HG03108 (cell line): Measurements from ENCODE around the gene LRRC56.
A peak's percentile ranks its signal among the peaks of the same experiment; 100 is the strongest.

Experiments used
- ATAC-seq: cut with Tn5 transposase; IDR thresholded peaks from one replicate; pipeline ENCODE4 v1.9.1; 2021; ENCODE audit warnings: moderate library complexity; ENCODE audit not compliant: unreplicated experiment

Gene LRRC56, protein sequence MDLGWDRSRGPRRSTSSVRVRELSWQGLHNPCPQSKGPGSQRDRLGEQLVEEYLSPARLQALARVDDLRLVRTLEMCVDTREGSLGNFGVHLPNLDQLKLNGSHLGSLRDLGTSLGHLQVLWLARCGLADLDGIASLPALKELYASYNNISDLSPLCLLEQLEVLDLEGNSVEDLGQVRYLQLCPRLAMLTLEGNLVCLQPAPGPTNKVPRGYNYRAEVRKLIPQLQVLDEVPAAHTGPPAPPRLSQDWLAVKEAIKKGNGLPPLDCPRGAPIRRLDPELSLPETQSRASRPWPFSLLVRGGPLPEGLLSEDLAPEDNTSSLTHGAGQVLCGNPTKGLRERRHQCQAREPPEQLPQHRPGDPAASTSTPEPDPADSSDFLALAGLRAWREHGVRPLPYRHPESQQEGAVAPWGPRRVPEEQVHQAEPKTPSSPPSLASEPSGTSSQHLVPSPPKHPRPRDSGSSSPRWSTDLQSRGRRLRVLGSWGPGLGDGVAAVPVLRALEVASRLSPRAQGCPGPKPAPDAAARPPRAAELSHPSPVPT

DNA sequence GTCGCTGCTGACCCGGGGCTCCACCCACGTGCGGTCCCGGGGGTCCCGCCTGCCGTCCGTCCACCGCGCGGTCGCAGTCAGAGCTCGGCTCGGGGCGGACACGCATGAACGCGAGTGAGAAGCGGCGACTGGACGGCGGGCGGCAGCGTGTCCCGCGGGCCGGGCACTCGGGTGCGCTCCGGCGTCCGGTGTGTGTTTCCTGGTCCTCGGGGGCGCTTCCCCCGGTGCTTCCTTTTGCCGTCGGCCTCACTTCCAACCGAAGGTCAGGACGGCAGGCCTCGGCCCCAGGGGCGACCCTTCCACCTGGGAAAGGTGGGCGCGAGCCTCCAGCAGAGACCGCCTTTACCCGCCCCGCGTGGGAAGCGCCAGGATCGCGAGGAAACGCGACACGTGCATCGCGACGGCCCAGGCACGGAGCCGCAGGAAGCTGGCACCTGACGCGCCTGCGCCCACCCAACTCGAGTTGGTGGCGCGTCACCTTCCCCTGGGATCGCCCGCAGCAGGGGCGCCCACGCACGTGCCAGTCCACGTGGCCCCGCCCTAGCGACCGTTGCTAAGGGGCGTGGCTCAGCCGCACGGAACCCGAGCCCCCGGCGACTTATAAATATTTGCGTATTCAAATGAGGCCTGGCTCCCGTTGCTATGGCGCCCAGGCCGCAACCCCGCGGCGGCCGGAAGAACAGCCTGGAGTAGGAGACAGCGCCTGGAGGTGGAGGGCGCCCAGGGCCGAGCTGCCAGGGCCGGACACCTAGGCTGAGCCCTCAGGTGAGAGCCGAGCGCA lies at the start of gene LRRC56:
Gene LRRC56 (plus strand): TSS at position 687 of the 781 bp plus-strand sequence. CDS start 3,158 bp downstream, outside the sequence.
- ATAC-seq, result peak; percentile 35

DNA sequence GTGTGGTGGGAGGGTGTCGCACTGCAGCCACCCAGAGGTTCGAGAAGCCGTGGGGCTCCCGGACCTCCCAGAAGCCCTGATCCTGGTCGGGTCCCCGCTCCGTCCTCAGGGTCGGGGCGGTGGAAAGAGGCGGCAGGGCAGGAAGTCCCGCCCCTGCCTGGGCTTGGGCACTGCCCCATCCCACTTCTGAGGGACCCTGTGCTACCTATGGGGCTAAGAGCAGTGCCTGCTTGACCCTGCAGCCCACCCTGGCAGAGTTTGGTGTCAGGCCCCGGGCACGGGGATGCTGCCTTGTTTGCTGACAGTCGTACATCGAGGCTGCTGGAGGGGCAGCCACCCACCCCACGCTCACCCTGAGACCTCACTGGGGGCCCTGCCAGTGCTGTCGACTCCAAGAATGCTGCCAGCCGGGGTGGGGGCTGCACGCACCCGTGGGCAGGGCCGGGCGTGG lies 49.7 kb upstream of the LRRC56 start:
- ATAC-seq, result no peak

DNA sequence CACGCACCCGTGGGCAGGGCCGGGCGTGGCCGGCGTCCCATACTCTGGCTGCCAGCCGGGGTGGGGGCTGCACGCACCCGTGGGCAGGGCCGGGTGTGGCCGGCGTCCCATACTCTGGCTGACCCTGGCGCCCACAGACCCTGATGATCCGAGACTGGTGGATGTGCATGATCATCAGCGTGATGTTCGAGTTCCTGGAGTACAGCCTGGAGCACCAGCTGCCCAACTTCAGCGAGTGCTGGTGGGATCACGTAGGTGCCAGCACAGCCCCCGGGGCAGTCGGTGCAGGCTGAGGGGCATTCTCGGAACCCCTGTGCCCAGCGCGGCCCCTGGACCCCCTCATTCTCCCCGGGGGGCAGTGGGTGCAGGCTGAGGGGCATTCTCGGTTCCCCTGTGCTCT lies 49.3 kb upstream of the LRRC56 start:
- ATAC-seq, result no peak

DNA sequence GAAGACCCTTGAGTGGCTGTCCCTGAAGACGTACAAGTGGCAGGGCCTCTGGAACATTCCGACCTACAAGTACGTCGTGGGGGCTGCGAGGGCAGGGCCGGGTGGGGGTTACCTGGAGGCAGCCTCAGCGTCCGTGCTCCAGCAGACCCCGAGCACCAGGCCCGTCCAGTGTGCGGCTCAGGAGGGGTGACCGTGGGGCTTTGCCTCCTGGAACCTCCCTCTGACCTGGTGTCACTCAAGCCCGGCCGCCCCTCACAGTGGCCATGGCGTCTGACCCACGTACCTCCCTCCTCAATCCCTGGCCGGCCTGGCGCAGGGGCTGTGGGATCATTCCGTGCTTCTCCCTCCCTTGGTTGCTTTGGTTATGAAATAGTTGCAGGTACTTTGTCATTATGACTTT lies 48.7 kb upstream of the LRRC56 start:
- ATAC-seq, result no peak

DNA sequence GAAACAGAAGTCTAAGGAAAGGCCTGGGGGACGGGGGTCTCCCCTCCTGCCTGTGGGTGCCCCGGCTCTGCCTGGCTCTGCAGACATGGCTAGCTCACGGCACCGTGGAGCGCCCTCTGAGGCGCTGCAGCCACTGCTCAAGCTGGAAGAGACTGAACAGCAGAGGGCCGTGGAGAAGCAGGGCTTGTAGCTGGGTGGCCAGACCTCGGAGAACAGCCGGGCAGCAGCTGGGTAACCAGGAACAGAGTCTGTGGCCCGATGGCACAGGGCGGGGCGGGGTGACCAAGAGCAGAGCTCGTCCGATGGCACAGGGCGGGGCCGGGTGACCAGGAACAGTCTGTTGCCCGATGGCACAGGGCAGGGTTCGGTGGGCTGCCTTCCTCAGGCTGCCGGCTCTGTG lies 48.3 kb upstream of the LRRC56 start:
- ATAC-seq, result no peak

DNA sequence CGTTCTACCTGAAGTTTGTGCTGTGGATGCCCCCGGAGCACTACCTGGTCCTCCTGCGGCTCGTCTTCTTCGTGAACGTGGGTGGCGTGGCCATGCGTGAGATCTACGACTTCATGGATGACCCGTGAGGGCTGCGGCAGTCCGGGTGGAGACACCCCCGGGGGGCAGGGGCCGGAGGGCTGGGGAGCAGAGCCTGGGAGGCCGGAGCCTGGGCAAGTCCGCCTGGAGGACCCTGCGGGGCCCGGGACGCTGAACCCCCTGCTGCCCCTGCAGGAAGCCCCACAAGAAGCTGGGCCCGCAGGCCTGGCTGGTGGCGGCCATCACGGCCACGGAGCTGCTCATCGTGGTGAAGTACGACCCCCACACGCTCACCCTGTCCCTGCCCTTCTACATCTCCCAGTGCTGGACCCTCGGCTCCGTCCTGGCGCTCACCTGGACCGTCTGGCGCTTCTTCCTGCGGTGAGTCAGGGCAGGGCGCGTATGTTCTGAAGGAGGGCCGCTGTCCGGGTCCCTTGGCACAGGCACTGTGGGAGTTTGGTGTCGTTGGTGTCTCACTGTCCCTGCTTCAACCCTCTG lies 47.6 kb upstream of the LRRC56 start:
- ATAC-seq, result no peak

DNA sequence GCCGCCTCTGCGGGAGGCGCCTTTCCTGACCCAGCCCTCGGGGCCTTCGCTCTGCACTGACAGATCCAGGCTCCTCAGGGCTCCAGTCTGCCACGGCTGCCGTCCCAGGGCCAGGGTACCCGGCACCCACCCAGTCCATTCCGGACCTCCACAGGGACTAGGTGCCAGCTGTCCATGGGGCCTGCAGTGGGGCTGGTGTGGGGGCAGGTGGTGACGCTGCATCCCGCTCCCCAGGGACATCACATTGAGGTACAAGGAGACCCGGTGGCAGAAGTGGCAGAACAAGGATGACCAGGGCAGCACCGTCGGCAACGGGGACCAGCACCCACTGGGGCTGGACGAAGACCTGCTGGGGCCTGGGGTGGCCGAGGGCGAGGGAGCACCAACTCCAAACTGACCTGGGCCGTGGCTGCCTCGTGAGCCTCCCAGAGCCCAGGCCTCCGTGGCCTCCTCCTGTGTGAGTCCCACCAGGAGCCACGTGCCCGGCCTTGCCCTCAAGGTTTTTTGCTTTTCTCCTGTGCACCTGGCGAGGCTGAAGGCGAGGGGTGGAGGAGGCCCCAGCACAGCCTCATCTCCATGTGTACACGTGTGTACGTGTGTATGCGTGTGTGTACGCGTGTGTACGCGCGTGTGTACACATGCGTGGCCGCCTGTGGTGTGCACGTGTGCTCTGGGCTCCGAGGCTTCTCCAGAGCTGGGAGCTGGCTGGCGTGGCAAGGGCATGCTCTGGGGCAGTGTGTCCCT lies 47.0 kb upstream of the LRRC56 start:
- no peak for ATAC-seq

DNA sequence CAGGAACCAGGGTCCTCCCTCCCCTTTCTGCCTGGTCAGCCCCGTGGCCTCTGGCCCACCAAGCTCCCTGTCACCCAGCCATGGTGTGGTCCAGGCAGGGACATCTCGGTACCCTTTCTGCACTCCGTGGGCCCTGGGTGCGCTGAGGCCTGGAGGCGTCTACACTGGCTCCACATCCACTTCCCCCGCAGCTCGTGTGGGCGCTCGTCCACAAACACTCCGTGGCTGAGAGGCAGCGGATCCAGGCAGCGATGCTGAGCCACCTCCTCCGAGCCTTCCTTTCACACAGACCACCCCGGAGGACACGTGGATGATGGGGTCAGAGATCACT lies 46.4 kb upstream of the LRRC56 start:
- no peak for ATAC-seq

DNA sequence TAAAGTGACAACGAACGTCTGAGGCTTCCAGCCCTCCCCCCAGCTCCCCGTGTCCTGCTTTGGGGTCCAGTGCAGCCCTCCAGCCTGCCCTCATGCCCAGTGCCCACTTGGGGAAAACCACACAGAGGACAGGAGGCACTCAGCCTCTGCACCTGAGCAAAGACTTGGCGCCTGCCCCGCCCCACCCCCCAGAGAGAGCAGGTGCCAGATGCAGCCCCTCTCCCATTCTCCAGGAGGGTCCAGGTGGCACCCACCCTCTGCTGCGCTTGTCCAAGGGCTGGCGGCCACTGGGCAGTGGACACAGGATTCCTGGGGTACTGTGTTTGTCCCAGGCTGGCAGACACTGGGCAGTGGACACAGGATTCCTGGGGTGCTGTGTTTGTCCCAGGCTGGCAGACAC lies 46.0 kb upstream of the LRRC56 start:
- ATAC-seq, result no peak

DNA sequence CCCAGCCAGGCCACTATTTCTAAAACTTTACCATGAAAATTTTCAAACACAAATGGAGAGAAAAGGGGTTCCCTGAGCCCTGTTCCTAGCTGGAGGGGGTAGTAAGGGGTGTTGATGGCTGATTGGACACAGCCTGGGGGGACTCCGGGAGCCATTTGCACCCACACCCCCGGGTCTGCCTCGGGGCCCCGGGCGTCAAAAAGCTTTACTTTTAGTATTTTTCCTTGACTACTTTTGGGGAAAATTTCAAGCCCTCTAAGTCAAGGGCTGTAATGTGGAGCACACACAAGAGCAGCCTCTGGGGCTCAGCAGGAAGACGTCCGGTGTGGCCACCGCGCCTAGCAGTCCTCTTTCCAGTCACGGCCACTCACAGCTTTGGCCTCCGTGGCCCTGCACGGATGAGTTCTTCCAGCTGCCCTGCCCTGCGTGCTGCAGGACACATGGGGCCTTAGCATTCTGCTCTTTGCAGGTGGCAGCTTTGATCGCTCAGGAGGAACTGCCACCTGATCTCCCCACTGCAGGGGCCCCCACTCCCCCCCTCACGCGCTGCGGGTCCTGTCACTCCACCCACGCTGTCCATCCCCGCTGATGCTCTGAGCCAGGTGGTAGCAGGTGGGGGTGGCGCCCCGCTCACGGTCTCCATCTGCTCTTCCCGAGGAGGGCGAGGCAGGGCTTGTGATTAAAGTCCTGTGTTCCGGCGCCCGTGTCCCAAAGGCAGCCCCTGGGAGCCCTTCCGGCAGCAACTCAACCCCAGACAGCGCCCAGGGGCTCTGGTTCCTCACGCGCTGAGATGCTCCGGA lies 44.7 kb upstream of the LRRC56 start:
- ATAC-seq, result no peak

DNA sequence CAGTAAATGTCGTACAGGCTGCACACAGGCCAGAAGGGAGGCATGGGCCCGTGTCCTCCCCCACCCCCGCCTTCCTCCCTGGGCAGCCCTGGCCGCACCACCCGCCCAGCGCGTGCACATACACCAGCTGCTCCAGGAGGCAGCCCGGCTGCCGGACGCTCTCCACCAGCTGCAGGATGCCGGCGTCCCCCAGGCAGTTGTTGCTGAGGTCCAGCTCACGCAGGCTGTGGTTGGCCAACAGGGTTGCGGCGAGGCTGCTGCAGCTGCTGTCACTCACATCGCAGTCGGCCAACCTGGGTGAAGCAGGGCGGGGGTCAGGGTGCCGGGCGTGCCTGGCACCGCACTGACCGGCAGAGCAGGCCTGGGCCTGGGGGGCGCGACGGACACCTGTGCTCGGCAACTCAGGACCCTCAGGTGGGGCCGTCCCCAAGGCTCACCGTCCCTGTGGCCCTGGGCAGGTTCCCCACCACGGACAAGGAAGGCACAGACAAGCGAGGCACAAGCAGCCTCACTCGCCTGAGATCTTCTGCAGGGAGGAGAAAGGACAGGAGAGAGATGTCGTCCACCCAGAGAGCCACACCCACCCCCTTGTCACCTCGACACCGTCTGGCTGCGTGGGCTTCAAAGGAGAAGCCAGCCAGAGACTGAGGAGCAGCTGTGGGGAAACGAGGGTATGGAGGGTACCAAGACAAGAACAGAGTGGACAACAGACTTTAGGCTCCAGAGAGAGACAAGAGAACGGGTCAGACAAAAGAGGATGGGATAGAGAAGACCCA lies 42.4 kb upstream of the LRRC56 start:
- ATAC-seq, result no peak

DNA sequence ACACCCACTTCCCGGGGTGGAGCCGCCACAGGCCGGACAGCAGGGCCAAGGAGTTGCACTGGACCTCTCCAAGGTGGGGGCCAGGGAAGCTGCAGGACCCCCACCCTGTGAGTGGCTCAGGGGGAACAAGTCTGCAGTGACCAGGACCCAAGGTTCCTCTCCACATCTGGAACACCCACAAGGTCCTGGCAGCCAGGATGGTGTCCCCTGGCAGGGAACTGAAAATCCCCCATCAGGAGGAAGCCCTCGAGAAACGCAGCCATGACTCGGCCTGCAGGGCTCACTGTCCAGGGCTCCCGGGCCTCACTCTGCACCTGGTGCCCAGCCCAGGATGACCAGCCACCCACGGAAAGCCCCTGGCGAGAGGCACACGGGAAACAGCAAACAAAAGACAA lies 41.8 kb upstream of the LRRC56 start:
- no peak for ATAC-seq

DNA sequence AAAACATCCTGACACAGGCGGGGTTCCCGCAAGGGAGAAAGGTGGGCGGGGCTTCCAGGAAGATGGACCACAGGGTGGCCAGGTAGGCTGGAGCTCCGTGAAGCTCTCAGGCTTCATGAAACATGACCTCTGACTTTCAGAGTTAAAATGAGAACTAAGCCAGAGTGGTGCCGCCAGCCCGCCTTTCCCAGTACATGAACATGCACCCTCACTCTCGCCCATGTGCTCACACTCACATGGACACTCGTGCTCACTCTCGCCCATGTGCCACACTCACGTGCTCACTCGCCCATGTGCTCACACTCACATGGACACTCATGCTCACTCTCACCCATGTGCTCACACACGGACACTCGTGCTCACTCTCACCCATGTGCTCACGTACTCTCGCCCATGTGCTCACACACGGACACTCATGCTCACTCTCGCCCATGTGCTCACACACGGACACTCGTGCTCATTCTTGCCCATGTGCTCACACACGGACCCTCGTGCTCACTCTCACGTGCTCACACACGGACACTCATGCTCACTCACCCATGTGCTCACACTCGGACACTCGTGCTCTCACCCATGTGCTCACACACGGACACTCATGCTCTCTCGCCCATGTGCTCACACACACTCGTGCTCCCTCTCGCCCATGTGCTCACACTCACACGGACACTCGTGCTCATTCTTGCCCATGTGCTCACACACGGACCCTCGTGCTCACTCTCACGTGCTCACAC lies 40.3 kb upstream of the LRRC56 start:
- ATAC-seq, result no peak

DNA sequence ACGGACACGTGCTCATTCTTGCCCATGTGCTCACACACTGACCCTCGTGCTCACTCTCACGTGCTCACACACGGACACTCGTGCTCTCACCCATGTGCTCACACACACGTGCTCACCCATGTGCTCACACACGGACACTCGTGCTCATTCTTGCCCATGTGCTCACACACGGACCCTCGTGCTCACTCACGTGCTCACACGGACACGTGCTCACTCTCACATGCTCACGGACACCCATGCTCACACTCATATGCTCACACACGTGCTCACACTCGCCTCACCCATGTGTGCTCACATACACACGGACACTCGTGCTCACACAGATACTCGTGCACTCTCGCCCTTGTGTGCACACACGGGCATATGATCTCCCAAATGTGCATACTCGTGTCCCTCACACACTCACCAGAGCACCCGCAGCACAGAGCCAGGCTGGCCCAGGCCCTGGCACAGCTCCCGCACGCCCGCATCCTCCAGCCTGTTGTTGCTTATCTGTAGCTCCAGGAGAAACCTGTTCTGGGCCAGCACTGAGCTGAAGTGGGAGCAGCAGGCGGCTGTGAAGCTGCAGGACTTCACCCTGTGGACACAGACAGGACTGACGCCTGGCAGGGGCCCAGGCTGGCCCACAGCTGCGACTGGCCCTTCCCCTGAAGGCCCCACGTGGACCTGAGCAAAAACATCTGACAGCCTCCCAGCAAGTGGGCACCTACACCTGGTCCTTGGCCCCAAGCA lies 39.6 kb upstream of the LRRC56 start:
- no peak for ATAC-seq

DNA sequence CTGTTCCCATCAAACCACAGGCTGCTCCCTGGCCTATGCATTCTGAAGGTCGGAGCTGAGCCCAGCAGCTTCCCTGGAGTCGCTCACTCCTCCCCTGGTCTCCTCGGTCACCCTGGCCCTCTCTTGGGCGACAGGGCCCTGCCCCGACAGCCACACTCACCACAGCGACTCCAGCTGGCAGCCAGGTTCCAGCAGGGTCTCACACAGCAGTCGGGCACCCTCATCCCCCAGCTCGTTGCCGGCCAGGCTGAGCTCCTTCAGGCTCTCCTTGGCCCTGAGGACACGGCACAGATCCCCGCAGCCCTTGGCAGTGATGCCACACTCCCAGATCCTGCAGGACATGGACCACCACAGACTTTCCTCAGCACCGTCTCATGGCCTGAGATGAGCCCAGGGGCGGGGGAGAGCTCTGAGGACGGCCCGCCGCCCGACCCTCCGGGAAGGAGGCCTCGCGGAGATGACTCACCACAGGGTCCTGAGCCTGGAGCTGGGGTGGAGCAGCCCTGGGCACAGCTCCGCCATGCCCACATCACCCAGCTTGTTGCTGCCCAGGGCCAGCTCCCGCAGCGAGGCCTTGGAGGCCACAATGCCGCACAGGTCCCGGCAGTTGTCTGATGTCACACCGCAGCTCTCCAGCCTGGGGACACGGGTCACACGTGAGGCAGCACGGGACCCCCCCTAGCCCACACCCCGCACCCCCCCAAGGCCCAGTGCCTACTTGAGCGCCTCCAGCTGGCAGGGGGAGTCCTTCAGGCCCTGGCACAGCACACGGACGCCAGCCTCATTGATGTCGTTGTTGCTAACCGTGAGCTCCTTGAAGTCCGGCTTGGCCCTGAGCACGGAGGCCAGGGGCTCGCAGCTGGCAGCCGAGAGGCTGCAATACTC lies 38.8 kb upstream of the LRRC56 start:
- no peak for ATAC-seq

DNA sequence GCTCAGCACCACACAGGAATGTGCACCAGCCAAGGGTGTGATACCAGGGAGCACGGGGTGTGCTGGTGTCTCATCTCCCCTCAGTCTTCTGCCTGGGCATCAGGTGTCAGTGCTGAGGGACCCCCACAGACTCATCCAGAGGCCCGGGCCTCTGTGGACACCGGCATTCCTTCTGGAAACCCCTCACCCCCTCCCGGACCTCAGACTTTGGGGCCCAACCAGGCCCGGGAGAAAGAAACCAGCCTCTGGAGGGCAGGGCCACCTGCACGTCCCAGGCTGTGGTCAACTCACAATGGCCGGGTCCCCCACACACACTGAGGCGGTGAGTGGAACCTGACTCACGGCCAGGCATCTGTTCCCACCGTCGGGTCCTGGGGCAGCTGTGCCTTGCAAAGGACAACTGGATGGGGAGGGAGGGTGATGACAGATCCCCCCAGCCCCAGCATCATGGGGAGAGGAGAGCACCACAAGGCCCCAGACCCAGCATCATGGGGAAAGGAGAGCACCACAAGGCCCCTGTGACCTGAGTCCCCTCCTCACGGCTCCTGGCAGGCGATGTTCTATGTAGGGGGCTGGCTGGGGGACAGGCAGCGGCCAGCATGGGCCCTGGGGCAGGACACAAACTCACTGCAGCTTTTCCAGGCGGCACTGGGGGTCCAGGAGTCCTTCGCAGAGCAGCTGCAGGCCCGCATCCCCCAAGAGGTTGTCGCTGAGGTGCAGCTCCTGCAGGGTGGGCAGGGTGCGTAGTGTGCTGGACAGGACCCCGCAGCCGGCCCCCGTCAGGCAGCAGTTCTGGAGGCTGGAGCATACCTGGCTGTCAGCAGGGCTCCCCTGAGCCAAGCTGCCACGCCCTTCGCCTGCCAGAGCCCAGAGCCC lies 37.9 kb upstream of the LRRC56 start:
- ATAC-seq, result no peak
